ES-I3 (cell line): ENCODE results near the gene MALAT1.
A peak's percentile ranks its signal among the peaks of the same experiment; 100 is the strongest.

Source experiments
- H3K36me3 ChIP-seq: 2 replicates; pipeline ENCODE4 v1.6.1; 2013; ENCODE audit warnings: mild to moderate bottlenecking, low read length, control low read depth, moderate library complexity; ENCODE audit not compliant: insufficient read depth
- H3K4me1 ChIP-seq: 2 replicates; pipeline ENCODE4 v1.6.1; 2013; ENCODE audit warnings: mild to moderate bottlenecking, control low read depth, low read length; ENCODE audit not compliant: insufficient read depth
- H3K9ac ChIP-seq: 2 replicates; pipeline ENCODE4 v1.6.1; 2013; ENCODE audit warnings: low read depth, mild to moderate bottlenecking, low read length, moderate library complexity
- H3K9me3 ChIP-seq: 2 replicates; pipeline ENCODE4 v1.6.1; 2013; ENCODE audit warnings: mild to moderate bottlenecking, low read length, moderate library complexity; ENCODE audit not compliant: control insufficient read depth, insufficient read depth

MALAT1 gene

DNA sequence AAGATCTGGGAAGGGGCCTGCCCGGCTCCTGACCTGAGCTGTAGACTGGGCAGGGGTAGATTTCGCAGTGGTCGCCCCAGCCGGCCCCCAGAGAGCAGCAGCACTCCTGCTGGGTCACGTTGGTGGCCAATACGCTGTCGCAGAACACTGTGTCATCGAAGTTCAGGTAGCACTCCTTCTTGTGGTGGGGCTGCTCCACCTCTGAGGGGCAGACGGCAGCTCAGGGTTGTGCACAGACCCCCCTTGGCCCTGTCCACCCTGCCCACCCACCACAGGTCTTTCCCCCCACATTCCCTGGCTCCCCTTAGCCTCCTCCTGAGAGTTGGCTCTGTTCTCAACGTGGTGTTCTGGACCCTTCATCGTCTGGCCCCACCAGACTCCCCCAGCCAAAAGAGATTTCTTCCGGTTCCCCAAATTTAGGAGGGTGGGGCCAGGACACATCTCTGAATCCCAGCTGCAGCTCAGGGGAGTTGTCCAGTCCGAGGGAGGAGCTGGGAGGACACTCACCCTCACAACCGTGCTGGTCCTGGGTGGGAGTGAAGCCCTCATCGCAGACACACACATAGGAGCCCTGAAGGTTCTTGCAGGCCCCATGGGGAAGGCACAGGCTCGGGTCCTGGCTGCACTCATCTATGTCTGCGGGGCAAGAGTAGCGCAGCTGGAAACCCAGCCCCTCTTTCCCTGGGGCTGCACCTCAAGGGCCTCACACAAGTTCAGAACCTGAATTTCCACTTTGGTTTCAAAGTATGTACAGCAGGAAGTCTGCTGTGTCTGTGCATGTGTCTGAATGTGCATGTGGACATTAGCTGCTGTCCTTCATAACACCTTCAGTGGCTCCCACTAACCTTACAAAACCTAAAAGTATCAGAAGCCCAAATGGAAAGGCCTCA lies 42.5 kb downstream of the MALAT1 start:
- peak overlapping the region; percentile 67; the same call in 1 of the 2 replicates for H3K9ac ChIP-seq
- no peaks in the 10 kb centered on the region; the same call in 1 of the 2 replicates for H3K36me3 ChIP-seq
- H3K9me3 ChIP-seq: no peaks in the 10 kb centered on the region
- H3K4me1 ChIP-seq: no peaks in the 10 kb centered on the region; the same call in 1 of the 2 replicates

- Histone ChIP-seq H3K9ac (no peak overlapping the region), H3K9me3 (no peaks in the 10 kb centered on the region), H3K4me1 (no peaks in the 10 kb centered on the region; the same call in 1 of the 2 replicates), H3K36me3 (no peaks in the 10 kb centered on the region; the same call in 1 of the 2 replicates)
Observed at GRCh38 chr11:65542738-65543390, 44.0 kb downstream of the MALAT1 start.

DNA sequence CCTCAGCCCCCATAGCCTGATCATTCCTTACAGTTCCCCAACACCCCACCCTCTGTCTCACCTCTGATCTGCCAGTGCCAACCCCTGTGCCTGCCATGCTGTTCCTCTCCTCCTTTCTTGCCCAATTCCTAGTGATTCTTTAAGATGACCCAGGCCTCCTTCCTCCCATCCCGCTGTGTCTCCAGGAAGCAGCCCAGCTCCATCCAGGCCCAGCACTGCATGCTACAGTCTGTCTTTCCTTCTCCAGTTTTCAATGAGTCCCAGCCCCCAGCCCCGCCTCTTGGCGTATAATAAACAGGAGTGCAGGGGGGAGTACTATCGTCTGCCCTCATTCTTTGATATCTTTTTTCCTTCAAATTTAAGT lies 47.0 kb downstream of the MALAT1 start:
- H3K36me3 ChIP-seq: no peaks in the 10 kb centered on the region
- no peaks in the 10 kb centered on the region; the same call in 1 of the 2 replicates for H3K4me1 ChIP-seq
- H3K9ac ChIP-seq: peak overlapping the region; percentile 60; the same call in 1 of the 2 replicates
- H3K9me3 ChIP-seq: no peaks in the 10 kb centered on the region

DNA sequence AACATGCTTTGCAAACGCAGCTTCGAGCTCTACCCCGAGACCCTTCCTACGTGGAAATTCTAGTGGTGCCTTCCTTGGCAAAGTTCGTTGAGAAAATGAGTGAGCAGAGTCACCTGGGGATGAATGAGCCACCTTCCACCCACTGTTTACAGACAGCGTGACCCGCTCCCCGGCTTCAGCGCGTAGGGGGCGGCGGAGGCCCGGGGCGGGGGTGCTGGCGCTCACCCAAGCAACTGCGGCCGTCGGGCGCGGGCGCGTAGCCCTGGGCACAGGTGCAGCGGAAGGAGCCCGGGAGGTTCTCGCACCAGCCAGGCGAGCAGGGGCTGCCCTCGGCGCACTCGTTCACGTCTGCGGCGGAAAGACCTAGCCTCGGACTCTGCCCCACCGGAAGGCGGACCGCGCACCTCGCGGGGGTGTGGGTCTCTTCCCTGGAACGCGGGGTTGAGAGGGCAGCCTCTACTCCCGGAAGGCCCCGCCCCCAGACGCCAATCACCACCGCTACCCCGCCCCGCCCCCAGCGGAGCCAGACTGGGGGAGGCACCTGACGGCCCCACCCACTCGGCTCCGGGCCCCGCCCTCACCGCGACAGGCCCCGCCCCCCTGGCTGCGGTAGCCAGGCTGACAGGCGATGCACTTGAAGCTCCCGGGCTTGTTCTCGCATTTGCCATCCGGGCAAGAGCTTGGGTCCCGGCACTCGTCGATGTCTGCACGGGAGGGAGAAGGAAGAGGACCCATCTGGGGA lies 47.5 kb downstream of the MALAT1 start:
- Histone ChIP-seq H3K9me3 (no peaks in the 10 kb centered on the region), H3K36me3 (no peaks in the 10 kb centered on the region), H3K4me1 (no peaks in the 10 kb centered on the region; the same call in 1 of the 2 replicates), H3K9ac (peak overlapping the region; percentile 60; the same call in 1 of the 2 replicates)

GRCh38 chr11:65547446-65548125 lies 48.7 kb downstream of the MALAT1 start:
- Histone ChIP-seq H3K36me3 (no peaks in the 10 kb centered on the region), H3K4me1 (peaks cover 4% of the 10 kb centered on the region; the same call in 1 of the 2 replicates), H3K9ac (peak overlapping the region; percentile 36; the same call in 1 of the 2 replicates), H3K9me3 (no peaks in the 10 kb centered on the region)

GRCh38 chr11:65548395-65548794 lies 49.5 kb downstream of the MALAT1 start:
- Histone ChIP-seq H3K36me3 (no peaks in the 10 kb centered on the region), H3K4me1 (peaks cover 8% of the 10 kb centered on the region; the same call in 1 of the 2 replicates), H3K9ac (no peak overlapping the region), H3K9me3 (no peaks in the 10 kb centered on the region)

DNA sequence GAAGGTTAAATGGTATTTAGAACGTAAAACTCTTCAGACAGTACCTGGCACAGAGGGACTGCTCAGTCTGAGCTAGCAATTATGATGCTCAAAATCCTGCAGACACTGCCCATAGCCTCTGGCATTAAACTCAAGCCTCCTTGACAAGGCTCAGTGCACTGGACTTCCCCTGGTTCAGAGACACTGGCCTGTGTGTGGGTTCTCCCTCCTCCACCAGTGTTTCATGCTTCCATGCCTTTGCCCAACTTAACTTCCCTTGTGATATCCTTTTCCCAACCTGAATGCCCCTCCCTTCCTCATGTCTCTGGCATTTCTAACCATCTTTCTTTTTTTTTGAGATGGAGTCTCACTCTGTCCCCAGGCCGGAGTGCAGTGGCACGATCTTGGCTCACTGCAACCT lies 50.3 kb downstream of the MALAT1 start:
- Histone ChIP-seq H3K9me3 (no peaks in the 10 kb centered on the region), H3K9ac (no peak overlapping the region), H3K36me3 (no peaks in the 10 kb centered on the region), H3K4me1 (peaks cover 8% of the 10 kb centered on the region; the same call in 1 of the 2 replicates)

GRCh38 chr11:65551572-65552387 lies 52.9 kb downstream of the MALAT1 start:
- peaks cover 19% of the 10 kb centered on the region; the same call in 1 of the 2 replicates for H3K4me1 ChIP-seq
- H3K36me3 ChIP-seq: no peaks in the 10 kb centered on the region
- no peak overlapping the region for H3K9ac ChIP-seq
- no peaks in the 10 kb centered on the region for H3K9me3 ChIP-seq

GRCh38 chr11:65552388-65552951 lies 53.6 kb downstream of the MALAT1 start:
- peaks cover 25% of the 10 kb centered on the region; the same call in 1 of the 2 replicates for H3K4me1 ChIP-seq
- H3K36me3 ChIP-seq: no peaks in the 10 kb centered on the region
- no peaks in the 10 kb centered on the region for H3K9me3 ChIP-seq
- no peak overlapping the region for H3K9ac ChIP-seq

DNA sequence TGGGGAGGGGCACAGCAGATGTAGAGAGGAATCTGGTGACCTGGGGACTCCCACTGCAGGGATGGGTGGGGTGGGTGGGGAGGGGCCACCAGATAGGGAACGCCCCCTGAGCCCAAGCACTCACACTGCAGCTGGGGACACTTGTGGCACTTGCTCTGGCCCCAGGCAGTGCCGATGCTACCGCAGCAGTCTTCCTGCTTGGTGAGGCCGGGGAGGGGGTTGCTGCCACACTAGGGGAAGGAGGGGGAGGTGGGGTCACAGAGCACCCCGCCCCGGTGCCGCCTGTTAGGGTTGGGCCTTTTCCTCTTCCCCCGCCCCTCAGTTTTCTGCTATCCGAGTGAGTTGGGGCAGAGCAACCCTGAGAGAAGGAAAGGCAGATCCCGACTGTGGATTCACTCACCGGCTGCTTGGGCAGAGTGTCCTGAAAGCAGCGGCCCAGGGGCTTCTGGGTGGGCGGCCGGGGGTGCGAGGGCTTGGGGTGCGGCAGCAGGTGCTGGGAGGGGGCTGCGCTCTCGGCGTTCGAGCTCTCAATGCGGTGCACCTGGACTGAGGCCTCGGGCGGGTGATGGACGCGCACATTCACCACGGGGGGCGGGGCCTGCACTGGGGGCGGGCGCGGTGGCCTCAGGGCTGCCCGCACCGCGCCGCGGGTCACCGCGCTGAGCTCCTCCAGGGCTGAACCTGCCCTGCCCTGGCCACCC lies 54.6 kb downstream of the MALAT1 start:
- H3K4me1 ChIP-seq: peaks cover 25% of the 10 kb centered on the region; the same call in 1 of the 2 replicates
- no peaks in the 10 kb centered on the region for H3K9me3 ChIP-seq
- no peaks in the 10 kb centered on the region for H3K36me3 ChIP-seq
- H3K9ac ChIP-seq: peak overlapping the region; percentile 34

GRCh38 chr11:65554057-65554818 lies 55.4 kb downstream of the MALAT1 start:
- H3K36me3 ChIP-seq: no peaks in the 10 kb centered on the region
- peak overlapping the region; percentile 34 for H3K9ac ChIP-seq
- peaks cover 33% of the 10 kb centered on the region; the same call in 1 of the 2 replicates for H3K4me1 ChIP-seq
- no peaks in the 10 kb centered on the region for H3K9me3 ChIP-seq
